ENCODE data around the gene MED29.

DNA sequence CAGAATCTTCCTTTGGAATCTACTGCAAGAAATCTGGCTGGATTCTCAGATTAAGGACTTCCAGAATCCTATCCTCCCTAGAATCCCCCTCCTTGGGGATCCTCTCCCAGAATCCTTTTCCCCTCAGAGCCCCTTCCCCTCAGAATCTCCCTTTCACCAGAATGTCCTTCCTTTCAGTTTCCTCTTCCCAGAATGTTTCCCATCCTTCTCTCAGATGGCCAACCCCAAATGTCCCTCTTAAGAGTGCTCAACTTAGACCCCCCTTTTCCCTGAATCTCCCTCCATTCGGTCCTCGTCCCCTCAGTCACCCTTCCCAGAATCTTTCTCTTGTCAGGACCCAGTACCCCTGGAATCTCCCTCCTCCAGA, 45.2 kb downstream of the MED29 start:
- TF ChIP-seq EZH2phosphoT487 (IDR thresholded peaks at IDR 0.05; ENCODE audit: borderline replicate concordance, low read depth, low read length) (no peak), CTCF (conservative IDR thresholded peaks at IDR 0.05; ENCODE audit: low read length) (no peak)
